DOHH2 (cell line): Measurements from ENCODE around the gene PPIA.

ENCODE experiments used
- H3F3A ChIP-seq: fragments of 200-600 bp; sonication (generic), shearing (Covaris generic); 2 replicates; pipeline ENCODE4 v1.6.0; 2016; ENCODE audit warnings: antibody characterized with exemption, mild to moderate bottlenecking; ENCODE audit not compliant: control insufficient read depth, insufficient read depth
- H3K27ac ChIP-seq: fragments of 200-600 bp; sonication (generic); 2 replicates; pipeline ENCODE4 v1.5.1; 2014; ENCODE audit warnings: low read depth, mild to moderate bottlenecking, low read length, moderate library complexity
- H3K27me3 ChIP-seq: fragments of 200-600 bp; sonication (generic); 2 replicates; pipeline ENCODE4 v1.6.1; 2014; ENCODE audit warnings: mild to moderate bottlenecking, low read length, mixed read lengths; ENCODE audit not compliant: control insufficient read depth
- H3K36me3 ChIP-seq: fragments of 200-600 bp; sonication (generic); 2 replicates; pipeline ENCODE4 v1.6.1; 2014; ENCODE audit warnings: mild to moderate bottlenecking, low read length, moderate library complexity, mixed read lengths; ENCODE audit not compliant: control insufficient read depth
- H3K4me1 ChIP-seq: fragments of 200-600 bp; sonication (generic); 2 replicates; pipeline ENCODE4 v1.6.1; 2014; ENCODE audit warnings: mild to moderate bottlenecking, low read length, mixed read lengths; ENCODE audit not compliant: control insufficient read depth
- H3K4me2 ChIP-seq: fragments of 200-600 bp; sonication (generic); 2 replicates; pipeline ENCODE4 v1.6.0; 2014; ENCODE audit warnings: mild to moderate bottlenecking, low read length, moderate library complexity
- H3K4me3 ChIP-seq: fragments of 200-600 bp; sonication (generic); 2 replicates; pipeline ENCODE4 v1.5.1; 2014; ENCODE audit warnings: mild to moderate bottlenecking, low read length, mixed read lengths
- H3K79me2 ChIP-seq: fragments of 200-600 bp; sonication (generic); 2 replicates; pipeline ENCODE4 v1.6.1; 2014; ENCODE audit warnings: mild to moderate bottlenecking, low read length, mixed read lengths; ENCODE audit not compliant: control insufficient read depth
- H3K9me2 ChIP-seq: fragments of 200-600 bp; sonication (generic); replicated peaks from 2 replicates; pipeline ENCODE4 v1.6.1; 2014; ENCODE audit warnings: mild to moderate bottlenecking, low read length, mixed read lengths; ENCODE audit not compliant: control insufficient read depth
- H3K9me3 ChIP-seq: fragments of 200-600 bp; sonication (generic); 2 replicates; pipeline ENCODE4 v1.6.1; 2014; ENCODE audit warnings: antibody characterized with exemption, low read length, mixed read lengths; ENCODE audit not compliant: control insufficient read depth, insufficient read depth
- H4K20me1 ChIP-seq: fragments of 200-600 bp; sonication (generic); 2 replicates; pipeline ENCODE4 v1.6.0; 2014; ENCODE audit warnings: low read depth, mild to moderate bottlenecking, antibody characterized with exemption, low read length, moderate library complexity; ENCODE audit not compliant: control insufficient read depth, insufficient read depth
- CTCF ChIP-seq: fragments of 200-600 bp; sonication (generic); IDR thresholded peaks from one replicate; pipeline ENCODE4 v1.5.1; 2014; ENCODE audit warnings: antibody characterized with exemption, mild to moderate bottlenecking, low read depth, low read length; ENCODE audit not compliant: poor library complexity, severe bottlenecking
- EZH2phosphoT487 ChIP-seq: fragments of 200-600 bp; sonication (generic); IDR thresholded peaks from 2 replicates; pipeline ENCODE4 v1.6.1; 2017; ENCODE audit warnings: borderline replicate concordance, mild to moderate bottlenecking, antibody characterized with exemption, low read length, moderate library complexity, mixed read lengths

The PPIA gene

GRCh38 chr7:44769376-44769775, 27.1 kb upstream of the PPIA start:
- peaks cover 39% of the 10 kb centered on the region for H3K36me3 ChIP-seq
- H3K79me2 ChIP-seq: no peaks in the 10 kb centered on the region
- no peaks in the 10 kb centered on the region for H3K9me2 ChIP-seq
- H3K27ac ChIP-seq: no peak overlapping the region
- H3F3A ChIP-seq: peaks cover 5% of the 10 kb centered on the region; the same call in 1 of the 2 replicates
- no peak overlapping the region for H3K4me3 ChIP-seq
- no peaks in the 10 kb centered on the region for H4K20me1 ChIP-seq
- H3K4me2 ChIP-seq: no peak overlapping the region
- H3K9me3 ChIP-seq: no peaks in the 10 kb centered on the region
- TF ChIP-seq CTCF (no peak), EZH2phosphoT487 (no peak)
- H3K4me1 ChIP-seq: peaks cover 6% of the 10 kb centered on the region
- no peaks in the 10 kb centered on the region for H3K27me3 ChIP-seq

- Histone ChIP-seq H3F3A (peaks cover 5% of the 10 kb centered on the region; the same call in 1 of the 2 replicates), H3K4me1 (peaks cover 6% of the 10 kb centered on the region), H3K79me2 (no peaks in the 10 kb centered on the region), H3K27ac (no peak overlapping the region), H3K4me2 (no peak overlapping the region), H3K4me3 (no peak overlapping the region), H3K36me3 (peaks cover 34% of the 10 kb centered on the region), H3K9me3 (no peaks in the 10 kb centered on the region), H4K20me1 (no peaks in the 10 kb centered on the region), H3K27me3 (no peaks in the 10 kb centered on the region), H3K9me2 (no peaks in the 10 kb centered on the region)
- TF ChIP-seq CTCF (no peak), EZH2phosphoT487 (no peak)
These were observed 26.6 kb upstream of the PPIA start for GRCh38 chr7:44769776-44770294.

- Histone ChIP-seq H3K27me3 (no peaks in the 10 kb centered on the region), H3K79me2 (no peaks in the 10 kb centered on the region), H3K9me3 (no peaks in the 10 kb centered on the region), H3K4me1 (peaks cover 6% of the 10 kb centered on the region), H3K36me3 (peaks cover 19% of the 10 kb centered on the region), H3K4me2 (no peak overlapping the region), H3K27ac (no peak overlapping the region), H3K4me3 (no peak overlapping the region), H3F3A (peaks cover 5% of the 10 kb centered on the region; the same call in 1 of the 2 replicates), H4K20me1 (no peaks in the 10 kb centered on the region), H3K9me2 (no peaks in the 10 kb centered on the region)
- no peak for TF ChIP-seq EZH2phosphoT487
- no peak for TF ChIP-seq CTCF
These were observed 25.1 kb upstream of the PPIA start for GRCh38 chr7:44771358-44771757.

- H3K36me3 ChIP-seq: peaks cover 8% of the 10 kb centered on the region
- H3K4me2 ChIP-seq: no peak overlapping the region
- H4K20me1 ChIP-seq: no peaks in the 10 kb centered on the region
- TF ChIP-seq CTCF (no peak), EZH2phosphoT487 (no peak)
- H3K9me2 ChIP-seq: no peaks in the 10 kb centered on the region
- H3K9me3 ChIP-seq: no peaks in the 10 kb centered on the region
- no peak overlapping the region for H3K4me3 ChIP-seq
- H3K27ac ChIP-seq: no peak overlapping the region
- H3K27me3 ChIP-seq: no peaks in the 10 kb centered on the region
- peaks cover 6% of the 10 kb centered on the region for H3K4me1 ChIP-seq
- H3K79me2 ChIP-seq: no peaks in the 10 kb centered on the region
- peaks cover 5% of the 10 kb centered on the region; the same call in 1 of the 2 replicates for H3F3A ChIP-seq
These were observed 24.0 kb upstream of the PPIA start for GRCh38 chr7:44772440-44772839.
